ENCODE measurements around the gene HADHA.

Gene HADHA

DNA sequence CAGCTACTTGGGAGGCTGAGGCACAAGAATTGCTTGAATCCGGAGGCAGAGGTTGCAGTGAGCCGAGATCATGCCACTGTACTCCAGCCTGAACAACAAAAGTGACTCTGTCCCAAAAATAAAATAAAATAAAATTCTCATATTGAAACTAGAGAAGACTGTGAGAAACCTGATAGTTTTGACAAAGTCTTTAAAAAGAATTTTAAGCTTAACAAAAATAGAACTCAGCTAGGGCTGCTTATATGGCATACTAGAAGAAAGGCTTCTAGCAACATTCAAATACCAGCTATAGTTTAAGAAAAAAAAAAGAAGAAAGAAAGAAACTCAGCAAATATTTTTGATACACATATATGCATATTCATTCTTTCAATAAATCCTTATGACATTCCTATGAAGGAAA is 13.6 kb downstream of the HADHA start:
- TF ChIP-seq GATA1 (IDR thresholded peaks at IDR 0.05; ENCODE audit: low read depth, low read length) (no peak), POLR2A (IDR thresholded peaks at IDR 0.05; ENCODE audit: low read length) (no peak)
- no peak for DNase-seq

DNA sequence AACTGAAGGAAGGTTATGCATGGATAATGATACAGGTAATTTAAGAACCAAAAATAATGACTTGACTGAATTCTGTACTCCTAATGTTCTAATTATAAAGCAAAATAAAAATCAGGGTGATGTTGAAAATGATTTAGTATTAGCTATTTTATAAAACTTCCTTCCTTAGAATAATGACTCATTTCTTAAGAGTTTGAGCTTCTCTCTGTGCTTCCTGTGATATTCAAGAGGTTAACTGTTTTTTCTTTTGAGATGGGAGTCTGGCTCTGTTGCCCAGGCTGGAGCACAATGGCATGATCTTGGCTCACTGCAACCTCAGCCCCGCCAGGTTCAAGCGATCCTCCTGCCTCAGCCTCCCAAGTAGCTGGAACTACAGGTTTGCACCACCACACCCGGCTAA is 14.8 kb downstream of the HADHA start:
- TF ChIP-seq POLR2A (IDR thresholded peaks at IDR 0.05; ENCODE audit: low read length): no peak
- TF ChIP-seq GATA1 (IDR thresholded peaks at IDR 0.05; ENCODE audit: low read depth, low read length): no peak
- no peak for DNase-seq

- DNase-seq: no peak
- no peak for TF ChIP-seq POLR2A (IDR thresholded peaks at IDR 0.05; ENCODE audit: low read length)
- no peak for TF ChIP-seq GATA1 (IDR thresholded peaks at IDR 0.05; ENCODE audit: low read depth, low read length)
Measured at GRCh38 chr2:26224095-26224494, 20.3 kb downstream of the HADHA start.

DNA sequence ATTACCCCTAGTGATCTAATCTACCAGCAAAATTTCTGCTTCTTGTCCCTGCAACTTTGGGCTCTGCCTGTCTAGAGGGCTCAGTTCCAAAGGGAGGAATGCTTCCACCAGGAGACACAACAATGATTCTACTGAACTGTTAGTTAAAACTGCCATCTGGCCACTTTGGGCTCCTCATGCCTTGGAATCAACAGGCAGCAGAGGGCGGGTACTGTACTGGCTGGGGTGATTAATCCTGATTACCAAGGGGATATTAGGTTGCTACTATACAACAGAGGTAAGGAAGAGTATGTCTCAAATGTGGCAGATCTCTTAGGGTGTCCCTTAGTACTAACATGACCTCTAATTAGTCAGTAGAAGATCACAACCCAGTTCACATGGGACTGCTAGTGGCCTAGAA is 21.4 kb downstream of the HADHA start:
- DNase-seq: peak; percentile 20 to 60
- no peak for TF ChIP-seq POLR2A (IDR thresholded peaks at IDR 0.05; ENCODE audit: low read length)
- no peak for TF ChIP-seq GATA1 (IDR thresholded peaks at IDR 0.05; ENCODE audit: low read depth, low read length)

DNA sequence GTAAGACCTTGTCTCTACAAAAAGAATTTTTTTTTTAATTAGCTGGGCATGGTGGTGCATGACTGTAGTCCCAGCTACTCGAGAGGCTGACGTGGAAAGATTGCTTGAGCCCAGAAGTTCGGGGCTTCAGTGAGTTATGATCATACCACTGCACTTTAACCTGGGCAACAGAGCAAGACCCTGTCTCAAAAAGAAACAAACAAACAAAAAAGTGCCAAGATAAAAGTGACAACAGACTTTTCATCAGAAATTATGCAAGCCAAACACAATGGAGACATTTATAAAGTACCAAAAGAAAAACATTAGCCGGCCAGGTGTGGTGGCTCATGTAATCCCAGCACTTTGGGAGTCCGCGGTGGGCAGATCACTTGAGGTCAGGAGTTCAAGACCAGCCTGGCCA is 26.7 kb downstream of the HADHA start:
- TF ChIP-seq POLR2A (IDR thresholded peaks at IDR 0.05; ENCODE audit: low read length): no peak
- no peak for TF ChIP-seq GATA1 (IDR thresholded peaks at IDR 0.05; ENCODE audit: low read depth, low read length)

DNA sequence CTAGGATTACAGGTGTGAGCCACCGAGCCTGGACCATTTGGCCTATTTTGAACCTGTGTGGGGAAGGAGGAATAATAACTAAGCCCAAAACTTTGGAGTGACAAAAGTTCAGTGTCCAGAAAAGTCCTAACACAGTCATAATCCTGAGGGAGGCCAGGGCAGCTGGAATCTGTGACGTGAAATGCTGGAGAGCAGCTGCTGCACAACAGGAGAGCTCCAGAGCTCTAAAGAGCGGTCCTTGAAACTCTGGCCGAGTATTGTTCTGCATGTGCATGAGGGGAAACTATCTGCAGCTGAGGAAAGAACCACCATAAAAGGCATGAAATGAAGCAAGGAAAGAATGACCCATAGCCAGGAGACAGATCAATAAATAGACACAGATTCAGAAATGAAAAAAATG is 27.8 kb downstream of the HADHA start:
- TF ChIP-seq POLR2A (IDR thresholded peaks at IDR 0.05; ENCODE audit: low read length): no peak
- no peak for TF ChIP-seq GATA1 (IDR thresholded peaks at IDR 0.05; ENCODE audit: low read depth, low read length)
- DNase-seq: no peak

More for the DNA sequence above, 26.7 kb downstream of the HADHA start:
- no peak for DNase-seq

- DNase-seq: no peak
- TF ChIP-seq POLR2A (IDR thresholded peaks at IDR 0.05; ENCODE audit: low read length): no peak
- TF ChIP-seq GATA1 (IDR thresholded peaks at IDR 0.05; ENCODE audit: low read depth, low read length): no peak
Measured at GRCh38 chr2:26215833-26216232, 28.6 kb downstream of the HADHA start.

DNA sequence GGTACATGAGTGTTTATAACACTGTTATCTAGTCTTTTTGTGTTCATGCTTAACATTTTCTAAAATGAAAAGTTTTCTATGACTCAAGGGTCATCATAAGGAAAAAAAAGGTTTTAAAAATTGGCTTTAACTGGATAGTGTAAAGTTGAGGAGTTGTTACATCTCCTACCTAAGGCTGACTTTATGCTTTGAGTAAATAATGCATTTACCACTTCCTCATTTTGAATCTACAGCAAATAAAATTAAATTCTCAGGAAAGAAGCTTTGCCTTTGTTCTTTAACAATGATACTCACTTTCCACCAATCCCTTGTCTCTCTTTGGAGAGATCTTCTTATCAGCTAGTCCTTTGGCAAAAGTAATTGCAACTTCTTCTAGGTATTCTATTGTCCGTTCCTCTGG is 29.7 kb downstream of the HADHA start:
- TF ChIP-seq GATA1 (IDR thresholded peaks at IDR 0.05; ENCODE audit: low read depth, low read length) (no peak), POLR2A (IDR thresholded peaks at IDR 0.05; ENCODE audit: low read length) (no peak)
- no peak for DNase-seq

GRCh38 chr2:26212011-26212410 is 32.4 kb downstream of the HADHA start:
- TF ChIP-seq POLR2A (IDR thresholded peaks at IDR 0.05; ENCODE audit: low read length): no peak
- TF ChIP-seq GATA1 (IDR thresholded peaks at IDR 0.05; ENCODE audit: low read depth, low read length): no peak
- DNase-seq: no peak

GRCh38 chr2:26203906-26204305 is 40.5 kb downstream of the HADHA start:
- TF ChIP-seq POLR2A (IDR thresholded peaks at IDR 0.05; ENCODE audit: low read length): no peak
- no peak for DNase-seq

DNA sequence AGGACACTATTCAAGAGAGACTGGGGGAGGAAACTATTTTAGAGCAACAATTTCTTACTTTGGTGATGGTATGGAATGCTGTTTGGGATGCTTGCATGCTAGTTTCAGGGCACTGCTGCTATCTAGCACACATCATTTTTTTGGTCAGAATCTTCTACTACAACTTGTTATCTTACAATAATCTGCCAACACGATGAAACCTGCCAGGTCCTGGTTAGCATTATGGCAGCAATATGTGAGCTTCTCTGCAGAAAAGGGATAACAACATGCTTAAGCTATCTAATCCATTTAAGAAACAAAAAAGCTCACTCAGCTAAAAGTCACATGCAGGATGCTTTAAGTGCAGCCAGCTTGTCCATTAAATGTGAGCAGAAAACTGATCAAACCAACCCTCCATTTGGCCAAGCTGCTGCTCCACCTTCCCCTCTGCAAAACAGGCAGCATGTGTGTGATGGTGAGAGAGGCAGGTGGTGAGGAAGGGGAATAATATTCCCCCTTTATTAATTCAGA is 41.4 kb downstream of the HADHA start:
- no peak for DNase-seq
- TF ChIP-seq GATA1 (IDR thresholded peaks at IDR 0.05; ENCODE audit: low read depth, low read length): no peak
- no peak for TF ChIP-seq POLR2A (IDR thresholded peaks at IDR 0.05; ENCODE audit: low read length)

DNA sequence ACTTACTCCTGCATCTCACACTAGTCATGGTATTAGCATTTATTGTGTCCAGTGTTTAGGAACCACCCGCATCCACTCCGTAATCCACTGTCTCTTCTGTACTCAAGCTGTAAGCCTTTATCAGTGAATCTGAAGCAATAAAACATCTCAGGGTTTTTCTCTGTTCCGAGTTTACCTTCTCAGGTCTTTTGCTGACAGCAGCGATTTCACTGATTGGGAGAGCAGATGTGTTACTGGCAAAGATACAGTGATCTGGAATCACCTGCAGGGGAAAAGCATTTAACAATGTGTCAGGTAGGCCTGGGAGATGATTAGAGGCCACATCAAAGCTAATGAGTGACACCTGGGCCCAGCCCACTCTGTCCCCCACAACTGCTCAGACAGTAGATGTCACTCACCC is 46.9 kb downstream of the HADHA start:
- DNase-seq: no peak
- TF ChIP-seq GATA1 (IDR thresholded peaks at IDR 0.05; ENCODE audit: low read depth, low read length) (no peak), POLR2A (IDR thresholded peaks at IDR 0.05; ENCODE audit: low read length) (no peak)

- DNase-seq: no peak
- TF ChIP-seq GATA1 (IDR thresholded peaks at IDR 0.05; ENCODE audit: low read depth, low read length) (no peak), POLR2A (IDR thresholded peaks at IDR 0.05; ENCODE audit: low read length) (no peak)
Measured at GRCh38 chr2:26196683-26197418, 47.6 kb downstream of the HADHA start.

DNA sequence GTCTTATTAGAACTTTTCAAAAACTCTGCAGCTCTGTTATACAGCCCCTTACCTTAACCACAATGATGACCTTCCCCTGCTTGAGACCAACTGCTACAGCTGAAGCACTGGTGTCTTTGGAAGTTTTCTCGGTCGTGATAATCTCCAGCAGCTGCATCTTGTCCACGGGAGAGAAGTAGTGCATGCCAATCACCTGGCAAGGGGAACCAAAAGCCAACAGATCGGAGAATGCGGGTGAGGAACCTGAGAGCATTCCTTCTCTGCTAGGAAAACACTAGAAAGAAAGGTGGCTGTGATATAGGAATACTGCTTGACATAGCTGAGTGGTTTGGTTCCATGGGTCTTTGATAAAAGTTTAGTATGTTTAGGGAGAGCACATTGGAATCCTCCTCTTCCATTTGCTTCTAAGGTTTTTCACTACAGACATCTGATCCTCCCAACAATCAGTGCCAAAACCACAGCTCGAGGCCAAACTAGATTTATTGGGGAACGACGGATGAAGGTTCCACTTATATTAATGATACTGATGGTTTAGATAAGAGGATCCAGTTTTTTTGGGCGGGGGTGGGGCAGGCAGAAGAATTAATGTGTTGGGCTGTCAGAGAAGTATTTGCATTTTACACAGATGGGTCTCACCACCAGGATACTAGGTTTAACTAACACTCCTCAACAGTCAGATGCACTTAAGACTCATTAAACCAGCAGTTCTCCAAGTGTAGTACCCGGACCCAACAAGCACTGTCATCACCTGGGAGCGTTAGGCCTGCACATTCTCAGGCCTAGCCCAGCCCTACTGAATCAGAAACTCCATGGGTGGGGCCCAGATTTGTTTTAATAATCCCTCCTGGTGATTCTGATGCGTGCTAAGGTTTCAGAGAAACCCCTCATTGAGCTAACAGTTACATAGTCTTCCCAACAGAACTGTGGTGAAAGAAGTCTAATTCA is 49.1 kb downstream of the HADHA start:
- DNase-seq: no peak
- TF ChIP-seq POLR2A (IDR thresholded peaks at IDR 0.05; ENCODE audit: low read length) (no peak), GATA1 (IDR thresholded peaks at IDR 0.05; ENCODE audit: low read depth, low read length) (no peak)

Data from erythroblast (primary cell).